ENCODE measurements around the gene SRSF2. TPM values are rescaled to one million over a fixed set of nuclear protein-coding genes. Genes with fewer than 3 reads are reported as not detected.
A peak's percentile ranks its signal among the peaks of the same experiment; 100 is the strongest.
"Not testable (repeated sequence)": the region's sequence is repeated elsewhere in the genome, so short reads cannot be mapped to it uniquely, and the experiment has no call there.

The SRSF2 gene, protein sequence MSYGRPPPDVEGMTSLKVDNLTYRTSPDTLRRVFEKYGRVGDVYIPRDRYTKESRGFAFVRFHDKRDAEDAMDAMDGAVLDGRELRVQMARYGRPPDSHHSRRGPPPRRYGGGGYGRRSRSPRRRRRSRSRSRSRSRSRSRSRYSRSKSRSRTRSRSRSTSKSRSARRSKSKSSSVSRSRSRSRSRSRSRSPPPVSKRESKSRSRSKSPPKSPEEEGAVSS
- 100 to 1,000 TPM; 138 to 156 TPM for total RNA-seq
- long read RNA-seq, transcript SRSF2-203 (2 exons, 2,885 nt) = minor isoform, 15 of 153 reads
- long read RNA-seq, transcript SRSF2-202 (3 exons, 1,927 nt) = major isoform, 106 of 153 reads
- long read RNA-seq, partial matches to known transcripts = 17 of 153 reads
- long read RNA-seq, other reads (novel, unspliced or antisense) = 7 of 153 reads

- ATAC-seq = peak; percentile 80
- intact Hi-C loops (cut with DNase I, micrococcal nuclease) = no loop called here
- peak; percentile 98 for DNase-seq
Measured at GRCh38 chr17:76737082-76737675, at the start of gene SRSF2. TSS of gene SRSF2 (minus strand) at chr17:76737331. CDS start at chr17:76737160, 171 bp downstream.

GRCh38 chr17:76784926-76785325 is 47.8 kb upstream of the SRSF2 start:
- no peak for DNase-seq
- intact Hi-C loops (cut with DNase I, micrococcal nuclease) = no loop called here
- ATAC-seq = no peak

DNA sequence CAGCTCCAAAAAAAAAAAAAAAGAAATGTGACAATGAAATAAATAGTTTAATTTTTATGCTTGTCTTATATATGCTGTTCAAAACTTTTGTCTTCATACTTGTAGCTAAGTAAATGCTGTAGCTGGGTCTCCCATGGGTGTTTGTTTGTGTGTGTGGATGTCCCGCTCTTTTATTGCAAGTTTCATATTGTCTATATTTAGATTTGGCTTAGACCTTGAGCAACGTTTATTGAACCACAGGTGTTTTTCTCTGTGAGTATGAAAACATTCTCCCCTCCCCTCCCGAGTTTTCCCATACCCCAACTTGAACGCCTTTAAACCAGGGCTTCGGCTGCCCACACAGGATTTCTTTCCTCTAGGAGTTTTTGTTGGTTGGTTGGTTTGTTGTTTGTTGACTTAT is 46.0 kb upstream of the SRSF2 start:
- intact Hi-C loops (cut with DNase I, micrococcal nuclease) = no loop called here
- no peak for DNase-seq
- no peak for ATAC-seq

DNA sequence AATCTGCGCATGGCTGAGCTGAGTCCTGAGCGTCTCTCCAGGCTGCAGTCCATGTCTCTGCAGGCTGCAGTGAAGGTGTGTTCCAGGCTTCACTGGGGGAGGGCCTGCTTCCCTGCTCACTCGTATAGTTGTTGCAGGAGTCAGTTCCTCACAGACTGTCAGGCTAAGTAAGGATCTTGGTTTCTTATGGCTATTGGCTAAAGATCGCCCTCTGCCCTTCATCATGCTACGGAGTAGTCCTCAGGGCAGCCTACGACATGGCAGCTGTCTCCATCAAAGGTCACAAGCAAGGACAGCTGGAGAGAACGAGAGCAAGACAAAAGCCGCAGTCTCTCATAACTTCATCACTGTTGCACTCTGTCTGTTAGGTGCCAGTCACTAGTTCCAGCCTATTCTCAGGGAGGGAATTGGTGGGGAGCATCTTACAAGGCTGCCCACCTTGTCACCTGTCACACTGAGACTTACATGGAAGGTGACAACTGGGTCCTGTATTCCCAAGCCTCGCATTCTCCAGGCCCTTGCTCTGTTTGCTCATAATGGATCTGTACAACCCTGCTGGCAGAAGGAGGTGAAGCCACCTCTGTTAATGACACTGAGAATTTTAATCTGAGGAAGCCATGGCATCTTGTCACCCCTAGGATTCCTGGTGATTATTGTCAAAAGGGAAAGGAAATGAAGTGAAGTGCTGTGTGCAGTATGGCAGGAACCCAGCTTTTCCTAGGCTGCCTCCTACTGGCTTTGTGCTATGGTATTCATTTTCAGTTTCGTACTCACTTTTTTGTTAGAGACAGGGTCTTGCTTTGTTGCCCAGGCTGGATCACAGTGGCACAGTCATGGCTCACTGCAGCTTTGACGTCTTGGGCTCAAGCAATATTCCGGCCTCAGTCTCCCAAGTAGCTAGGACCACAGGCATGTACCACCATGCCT is 44.2 kb upstream of the SRSF2 start:
- no peak for DNase-seq
- intact Hi-C loops (cut with DNase I, micrococcal nuclease) = no loop called here
- no peak for ATAC-seq

DNA sequence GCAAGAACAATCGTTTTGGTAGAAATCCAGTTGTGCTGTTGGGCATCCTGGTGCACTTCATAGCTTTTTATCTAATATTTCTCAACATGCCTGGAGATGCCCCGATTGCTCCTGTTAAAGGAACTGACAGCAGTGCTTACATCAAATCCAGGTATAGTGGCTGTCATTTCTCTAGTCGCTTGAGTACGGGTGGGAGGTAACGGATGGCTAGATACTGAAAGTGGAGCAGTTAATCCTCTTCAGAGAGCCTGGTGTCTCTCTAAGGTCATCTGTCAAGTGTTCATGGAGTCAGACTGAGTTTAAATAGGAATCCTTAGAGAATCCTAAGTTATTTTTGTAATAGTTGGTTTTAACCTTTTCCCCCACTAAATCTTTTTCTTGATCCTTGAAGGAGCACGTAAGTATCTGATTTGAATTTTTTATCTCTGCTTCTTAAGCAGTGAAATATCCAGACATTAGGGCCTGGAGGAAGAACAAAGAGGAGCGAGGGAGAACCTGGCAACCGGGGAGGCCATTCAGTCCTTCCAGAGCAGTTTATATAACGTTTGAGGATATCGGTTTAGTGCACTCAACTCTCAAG is 38.0 kb upstream of the SRSF2 start:
- no peak for ATAC-seq
- no peak for DNase-seq
- intact Hi-C loops (cut with DNase I, micrococcal nuclease) = no loop called here

DNA sequence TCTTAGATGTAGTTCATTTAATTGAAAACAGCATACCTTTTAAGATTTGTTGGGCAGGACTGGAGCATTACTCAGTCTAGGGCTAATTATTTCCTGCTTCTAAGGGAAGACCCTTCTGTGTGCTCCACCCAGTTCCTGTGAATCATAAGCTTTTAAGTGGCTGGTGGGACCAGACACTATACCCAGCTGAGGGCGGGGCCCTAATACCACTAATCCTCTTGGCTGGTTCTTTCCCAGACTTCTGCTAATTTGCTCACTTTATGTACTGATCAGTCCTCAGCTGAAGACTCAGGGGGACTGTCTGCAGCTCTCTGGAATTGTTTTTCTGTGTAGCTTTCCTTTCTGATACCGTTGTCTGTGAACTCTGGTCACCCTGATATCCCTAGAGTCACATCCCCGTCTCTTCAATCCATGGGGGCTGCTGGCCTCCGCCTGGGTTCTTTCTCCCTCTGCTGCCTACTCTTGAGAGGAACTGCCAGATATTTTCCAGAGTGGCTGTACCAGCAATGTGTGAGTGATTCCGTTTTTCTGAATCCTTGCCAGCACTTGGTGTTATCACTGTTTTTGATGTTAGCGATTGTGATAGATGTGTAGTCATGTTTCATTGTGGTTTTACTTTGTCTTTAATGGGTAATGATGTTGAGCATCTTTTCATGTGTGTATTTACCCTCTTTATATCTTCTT is 35.9 kb upstream of the SRSF2 start:
- intact Hi-C loops (cut with DNase I, micrococcal nuclease) = no loop called here
- DNase-seq (no peak), ATAC-seq (no peak)

DNA sequence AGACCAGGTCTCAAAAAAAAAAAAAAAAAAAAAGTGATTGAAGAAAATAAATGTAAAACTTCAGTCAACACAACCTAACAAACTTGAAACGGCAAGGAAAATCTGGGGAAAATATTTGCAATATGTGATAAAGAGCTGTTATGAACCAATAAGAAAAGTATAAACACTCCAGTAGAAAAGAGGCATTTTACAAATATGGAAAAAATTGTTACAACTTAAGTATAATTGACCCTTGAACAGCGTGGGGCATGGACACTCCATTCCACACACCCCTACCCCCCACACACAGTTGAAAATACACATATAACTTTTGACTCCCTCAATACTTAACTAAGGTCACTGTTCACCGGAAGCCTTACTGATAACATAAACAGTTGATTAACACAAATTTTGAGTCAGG is 21.4 kb upstream of the SRSF2 start:
- DNase-seq = no peak
- intact Hi-C loops (cut with DNase I, micrococcal nuclease) = no loop called here
- no peak for ATAC-seq

- DNase-seq = no peak
- intact Hi-C loops (cut with DNase I, micrococcal nuclease) = no loop called here
- no peak for ATAC-seq
Measured at GRCh38 chr17:76757256-76757655, 20.1 kb upstream of the SRSF2 start.

DNA sequence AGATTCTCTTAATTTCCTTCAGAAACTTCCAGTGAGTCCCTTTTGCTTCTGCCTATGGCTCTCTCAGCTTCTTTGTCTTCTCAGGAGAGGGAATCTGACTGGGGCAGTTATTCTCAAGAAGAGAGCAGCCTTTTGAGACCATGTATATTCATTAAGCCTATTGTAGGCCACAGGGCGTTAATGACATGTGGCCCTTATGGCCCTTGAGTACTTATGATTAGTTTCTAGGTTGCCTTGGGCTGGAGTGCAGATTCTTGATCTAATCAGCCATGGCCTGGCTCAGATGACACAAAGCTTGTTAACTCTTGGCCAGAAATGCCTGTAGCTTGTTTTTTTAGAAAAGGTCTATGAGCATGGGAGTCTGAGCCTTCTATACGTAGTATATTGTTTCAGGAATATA is 18.2 kb upstream of the SRSF2 start:
- ATAC-seq (no peak), DNase-seq (no peak)
- intact Hi-C loops (cut with DNase I, micrococcal nuclease) = no loop called here

- DNase-seq = no peak
- intact Hi-C loops (cut with DNase I, micrococcal nuclease) = no loop called here
- ATAC-seq = no peak
Measured at GRCh38 chr17:76753061-76753961, 16.2 kb upstream of the SRSF2 start.

DNA sequence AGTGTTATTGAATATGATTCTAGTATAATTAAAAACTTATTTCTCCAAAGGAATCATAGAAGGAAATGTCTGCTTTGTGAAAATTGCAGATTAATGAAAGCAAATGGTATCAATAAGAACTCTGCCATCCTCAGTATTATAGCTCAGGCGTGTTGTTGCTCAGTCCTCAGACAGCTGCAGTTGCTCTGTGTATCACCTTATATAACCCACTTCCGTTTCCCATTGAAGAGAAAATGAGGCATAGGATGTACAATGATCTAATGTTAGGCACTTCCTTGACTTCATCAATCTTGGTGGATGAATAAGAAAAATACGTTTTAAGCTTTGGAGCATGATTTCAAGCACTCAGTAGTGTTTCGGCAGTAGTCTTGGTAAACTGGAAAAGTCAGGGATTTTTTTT is 14.9 kb upstream of the SRSF2 start:
- ATAC-seq = no peak
- DNase-seq = no peak
- intact Hi-C loops (cut with DNase I, micrococcal nuclease) = no loop called here

DNA sequence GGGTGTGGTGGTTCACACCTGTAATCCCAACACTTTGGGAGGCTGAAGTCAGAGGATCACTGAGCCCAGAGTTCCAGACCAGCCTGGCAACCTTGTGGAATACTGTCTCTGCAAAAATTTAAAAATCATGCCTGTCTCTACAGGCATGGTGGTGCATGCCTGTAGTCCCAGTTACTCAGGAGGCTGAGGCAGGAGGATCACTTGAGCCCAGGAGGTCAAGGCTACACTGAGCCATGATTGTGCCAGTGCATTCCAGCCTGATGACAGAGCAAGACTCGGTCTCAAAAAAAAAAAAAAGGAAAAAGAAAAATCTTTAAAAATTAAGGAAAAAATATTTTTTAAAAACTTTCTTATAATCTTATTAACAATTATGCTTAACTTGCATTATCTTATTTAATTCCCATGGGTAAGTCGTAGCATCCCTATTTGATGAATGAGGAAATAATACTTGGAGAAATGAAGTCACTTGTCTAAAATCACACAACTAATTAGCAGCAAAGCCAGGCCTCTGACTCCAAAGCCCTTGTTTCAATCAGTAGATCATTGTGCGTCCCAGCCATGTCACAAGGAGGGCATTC is 14.4 kb upstream of the SRSF2 start:
- ATAC-seq (no peak), DNase-seq (no peak)
- intact Hi-C loops (cut with DNase I, micrococcal nuclease) = no loop called here

GRCh38 chr17:76748657-76749056 is 11.5 kb upstream of the SRSF2 start:
- DNase-seq (no peak), ATAC-seq (no peak)
- intact Hi-C loops (cut with DNase I, micrococcal nuclease) = no loop called here

- intact Hi-C loops (cut with DNase I, micrococcal nuclease) = no loop called here
- ATAC-seq (no peak), DNase-seq (no peak)
Measured at GRCh38 chr17:76747716-76748363, 10.7 kb upstream of the SRSF2 start.

- DNase-seq; ATAC-seq; intact Hi-C loops (cut with DNase I, micrococcal nuclease): not testable (repeated sequence)
Measured at GRCh38 chr17:76745785-76746184, 8.7 kb upstream of the SRSF2 start.

DNA sequence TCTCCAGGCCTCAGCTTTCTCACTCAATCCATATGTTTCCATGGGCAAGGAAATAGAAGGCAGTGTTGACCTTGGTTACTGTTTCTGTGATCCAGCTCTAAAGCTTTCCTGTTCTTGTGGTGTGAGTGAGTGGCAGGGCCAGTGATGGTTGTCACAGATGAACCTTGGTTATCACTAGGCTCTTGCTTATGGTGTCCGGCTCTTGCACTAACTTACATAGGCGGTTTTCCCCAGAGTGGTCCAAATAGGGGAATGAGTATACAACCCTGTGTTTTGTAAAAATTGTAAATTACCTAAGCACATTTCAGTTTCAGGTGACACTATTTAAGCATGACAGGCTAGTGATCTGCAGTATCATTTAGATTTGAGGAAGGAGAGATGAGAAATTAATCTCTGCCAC is 7.6 kb upstream of the SRSF2 start:
- DNase-seq = no peak
- intact Hi-C loops (cut with DNase I, micrococcal nuclease) = no loop called here
- no peak for ATAC-seq

DNA sequence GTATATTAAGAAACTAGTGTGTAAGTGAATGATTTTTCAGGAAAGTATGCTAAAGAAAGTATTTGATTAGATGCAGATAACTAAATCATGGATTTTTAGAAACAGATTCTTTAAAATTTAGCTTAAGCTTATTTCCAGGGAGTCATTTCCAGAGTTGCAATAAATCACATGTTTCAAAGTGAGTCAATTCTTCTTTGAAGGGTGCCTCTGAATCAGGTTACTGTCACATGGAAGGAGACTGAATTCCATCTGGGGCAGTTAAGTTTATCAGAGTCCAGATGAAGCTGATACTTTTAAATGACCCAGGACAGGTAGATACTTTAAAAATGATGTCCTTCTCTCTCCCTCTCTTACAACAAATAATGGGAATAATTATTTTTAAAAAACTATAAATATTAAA is 5.8 kb upstream of the SRSF2 start:
- DNase-seq (no peak), ATAC-seq (no peak)
- intact Hi-C loops (cut with DNase I, micrococcal nuclease) = no loop called here
